ENCODE data around the gene ROMO1.

The ROMO1 gene

DNA sequence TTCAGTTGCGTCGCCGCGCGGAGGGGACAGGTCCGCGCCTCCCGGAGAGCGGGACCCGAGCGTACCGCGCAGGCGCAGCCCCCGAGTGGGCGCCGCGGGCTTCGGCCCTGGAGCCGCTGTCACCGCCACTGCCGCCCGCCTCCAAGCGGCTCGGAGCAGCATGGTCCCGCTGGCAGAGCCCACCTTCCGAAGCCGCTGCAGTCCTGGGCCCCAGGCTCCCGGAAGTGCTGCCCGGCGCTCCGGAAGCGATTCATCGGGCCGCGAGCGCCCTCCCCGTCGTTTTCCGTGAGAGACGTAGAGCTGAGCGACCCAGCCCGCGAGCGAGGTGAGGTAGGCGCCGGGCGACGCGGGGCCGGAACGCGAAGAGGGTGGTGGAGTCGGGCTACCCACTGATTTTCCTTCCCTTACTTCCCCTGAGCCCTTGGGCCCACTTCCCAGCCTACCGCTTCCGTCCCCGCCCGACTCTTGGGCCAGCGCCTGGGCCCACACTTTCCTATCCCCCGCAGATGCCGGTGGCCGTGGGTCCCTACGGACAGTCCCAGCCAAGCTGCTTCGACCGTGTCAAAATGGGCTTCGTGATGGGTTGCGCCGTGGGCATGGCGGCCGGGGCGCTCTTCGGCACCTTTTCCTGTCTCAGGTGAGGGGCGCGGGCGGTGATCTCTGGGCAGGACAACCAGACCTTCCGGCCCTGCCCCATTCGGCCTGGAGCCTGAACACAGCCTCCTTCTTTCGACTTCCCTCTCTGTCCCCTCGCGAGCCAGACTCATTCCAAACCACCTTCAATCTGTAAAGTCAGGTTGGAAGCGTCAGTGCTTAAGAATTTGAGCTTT, at the start of gene ROMO1, which contains the start of gene NFS1:
Gene ROMO1 (plus strand): TSS at position 279 of the 830 bp plus-strand sequence. CDS start 228 bp downstream, at position 507.
Gene NFS1 (minus strand): TSS at position 226 of the 830 bp plus-strand sequence. CDS start 64 bp downstream, at position 162.
- peak; percentile 84 to 89 for DNase-seq

DNA sequence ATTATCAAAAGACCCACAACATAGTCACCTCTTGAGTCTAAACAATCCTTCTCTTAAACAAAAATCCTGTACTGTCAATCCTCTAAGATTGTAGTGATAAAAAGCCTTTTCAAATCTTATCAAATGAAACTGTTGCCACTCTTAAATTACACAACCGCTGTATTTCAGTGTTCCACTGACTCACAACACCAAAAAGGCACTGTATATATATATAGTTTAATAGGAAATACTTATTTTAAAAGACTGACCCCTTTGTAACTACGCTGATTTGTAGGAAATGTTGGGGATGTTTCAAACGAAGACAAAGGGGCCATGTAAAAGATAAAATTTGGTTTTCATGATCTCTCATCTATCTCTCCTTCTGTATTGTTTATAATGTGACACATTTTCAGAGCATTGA, 48.6 kb upstream of the ROMO1 start:
- DNase-seq, result no peak

DNA sequence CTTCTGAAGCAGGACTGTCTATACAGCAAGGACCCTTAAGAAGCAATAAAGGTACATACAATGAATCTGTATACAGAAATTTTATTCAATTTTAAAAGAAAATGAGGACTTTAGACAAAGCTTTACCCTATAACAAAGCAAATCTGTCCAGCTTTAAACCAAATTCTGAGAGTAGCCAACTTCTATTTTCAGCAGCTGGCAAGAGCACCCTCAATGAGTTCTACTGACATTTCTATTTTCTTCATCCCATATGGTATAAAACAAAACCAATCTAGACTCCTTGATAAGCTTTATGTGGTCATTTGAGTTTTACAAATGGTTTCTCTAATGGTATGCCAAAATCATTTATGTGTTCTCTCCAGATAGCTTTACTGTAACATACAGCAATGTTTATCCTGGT, 47.2 kb upstream of the ROMO1 start:
- DNase-seq, result no peak

DNA sequence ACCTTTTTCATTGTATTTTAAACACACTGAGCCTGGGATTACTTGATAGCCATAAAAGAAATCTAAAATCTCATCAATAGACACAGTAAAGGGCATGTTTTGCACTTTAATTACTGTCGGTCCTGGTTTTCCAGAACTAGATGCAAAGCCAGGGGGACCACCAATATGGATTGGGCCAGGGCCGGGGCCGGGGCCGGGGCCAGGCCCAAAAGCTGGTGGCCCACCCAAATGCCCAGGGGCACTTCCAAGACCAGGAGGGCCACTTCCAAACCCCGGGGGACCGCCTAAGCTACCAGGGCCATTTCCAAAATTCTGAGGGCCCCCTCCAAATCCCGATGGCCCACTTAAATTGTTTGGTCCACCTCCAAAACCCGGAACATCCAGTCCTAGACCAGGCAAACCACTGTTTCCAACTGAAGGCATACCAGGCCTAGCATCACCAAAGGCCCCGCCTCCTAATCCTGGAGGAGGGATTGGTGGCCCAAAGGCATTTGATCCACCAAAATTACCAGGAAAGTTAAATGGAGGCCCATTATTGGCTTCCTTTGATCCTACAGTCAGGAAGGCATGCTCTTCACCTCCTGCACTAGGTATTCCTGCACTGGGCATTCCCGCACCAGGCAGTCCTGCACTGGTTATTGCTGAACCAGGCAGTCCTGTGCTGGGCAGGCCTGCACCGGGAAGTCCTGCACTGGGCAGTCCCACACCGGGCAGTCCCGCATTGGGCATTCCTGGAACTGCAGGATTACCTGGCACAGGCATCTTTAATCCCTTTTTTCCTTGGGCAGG, 46.4 kb upstream of the ROMO1 start:
- no peak for DNase-seq

DNA sequence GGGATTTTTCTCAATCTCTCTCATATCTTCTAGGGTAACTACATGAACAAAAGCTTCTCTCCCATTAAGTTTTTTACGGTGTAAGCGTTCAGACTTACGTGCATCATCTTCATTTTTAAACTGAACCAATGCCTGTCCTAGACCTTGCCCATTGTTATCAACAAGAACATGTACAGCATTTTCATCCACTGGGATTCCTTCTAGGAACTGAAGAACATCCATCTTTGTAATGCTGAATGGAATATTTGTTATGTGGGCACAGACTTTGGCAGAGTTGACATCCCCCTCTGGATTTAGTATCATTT, 45.8 kb upstream of the ROMO1 start:
- no peak for DNase-seq

DNA sequence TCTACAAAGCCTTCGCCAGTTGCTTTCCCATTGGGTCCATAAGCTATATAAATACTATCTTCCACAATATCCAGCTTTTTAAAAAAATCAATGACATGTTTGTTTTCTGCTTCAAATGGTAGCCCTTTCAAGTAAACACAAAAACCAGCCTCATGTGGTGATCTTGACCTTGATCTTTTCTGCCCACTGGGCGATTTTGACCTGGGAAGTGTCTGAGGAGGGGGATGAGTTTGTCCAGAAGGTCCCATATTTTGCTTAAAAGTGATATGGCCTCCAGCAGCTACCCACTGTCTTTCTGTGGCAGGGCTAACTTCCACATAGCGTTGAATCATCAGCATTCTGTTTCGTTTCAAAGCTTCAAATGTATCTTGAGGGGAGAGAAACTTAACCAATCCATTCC, 45.3 kb upstream of the ROMO1 start:
- no peak for DNase-seq

DNA sequence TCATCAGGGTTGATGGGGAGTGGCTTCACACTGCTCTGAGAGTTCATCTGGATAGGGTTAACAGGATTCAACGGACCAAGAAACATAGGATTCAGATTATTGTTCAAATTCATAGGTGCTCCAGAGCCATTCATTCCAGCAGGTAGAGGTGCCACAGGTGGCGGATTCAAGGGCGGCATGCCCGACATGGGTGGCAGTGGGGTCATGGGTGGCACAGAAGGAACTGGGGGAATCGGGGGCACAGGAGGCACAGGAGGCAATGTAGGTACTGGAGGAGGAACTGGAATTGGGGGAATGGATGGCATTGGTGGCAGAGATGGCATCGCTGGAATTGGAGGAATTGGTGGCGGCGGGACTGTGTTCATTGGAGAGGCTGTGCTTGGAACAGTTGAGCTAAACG, 44.8 kb upstream of the ROMO1 start:
- DNase-seq, result no peak

DNA sequence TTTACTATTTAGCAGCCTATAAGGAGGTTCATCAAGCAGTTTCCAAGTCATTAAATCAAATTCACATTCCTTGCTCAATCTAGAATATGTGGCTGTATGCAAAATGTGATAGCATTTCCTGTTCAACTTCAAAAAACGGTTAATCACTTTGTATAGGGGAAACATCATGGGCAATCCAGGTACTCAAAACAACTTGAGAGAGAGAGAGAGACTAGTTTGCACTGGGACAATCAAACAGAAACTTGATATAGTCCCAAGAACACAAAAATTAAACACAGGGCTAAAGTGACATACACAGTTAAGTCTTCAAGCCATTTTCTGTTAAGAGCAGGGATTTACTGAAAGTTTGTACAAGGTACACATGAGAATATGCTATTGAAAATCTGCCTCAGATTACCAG, 41.9 kb upstream of the ROMO1 start:
- DNase-seq, result no peak

DNA sequence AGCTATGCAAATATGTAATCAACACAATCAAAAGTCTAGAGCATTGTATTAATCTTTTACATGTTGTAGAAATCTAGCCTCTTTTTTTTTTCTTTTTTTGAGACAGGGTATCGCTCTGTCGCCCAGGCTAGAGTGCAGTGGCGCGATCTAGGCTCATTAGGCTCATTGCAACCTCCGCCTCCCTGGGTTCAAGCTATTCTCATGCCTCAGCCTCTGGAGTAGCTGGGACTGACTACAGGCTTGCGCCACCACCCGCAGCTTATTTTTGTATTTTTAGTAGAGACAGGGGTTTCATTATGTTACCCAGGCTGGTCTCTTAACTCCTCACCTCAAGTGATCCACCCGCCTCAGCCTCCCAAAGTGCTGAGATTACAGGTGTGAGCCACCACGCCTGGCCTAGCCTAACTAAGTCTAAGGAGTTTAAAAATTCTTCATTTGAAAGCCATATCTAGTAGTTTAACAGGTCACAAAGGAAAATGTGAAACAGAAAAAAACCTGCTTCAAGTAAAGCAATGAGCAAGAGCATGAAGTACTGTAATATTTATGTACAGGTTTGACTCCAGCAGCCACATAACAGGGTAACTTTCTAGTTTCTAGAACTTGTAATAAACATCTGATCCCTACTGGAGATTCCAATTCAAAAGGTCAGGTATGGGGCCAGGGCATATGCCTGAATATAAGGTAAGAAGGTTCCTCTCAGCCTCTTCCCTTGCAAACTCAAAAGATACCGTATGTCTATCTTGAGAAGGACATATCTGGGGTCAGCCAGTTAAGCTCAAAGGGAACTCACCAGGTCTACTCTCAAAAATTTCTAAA, 38.9 kb upstream of the ROMO1 start:
- DNase-seq, result peak; percentile 54 to 57

DNA sequence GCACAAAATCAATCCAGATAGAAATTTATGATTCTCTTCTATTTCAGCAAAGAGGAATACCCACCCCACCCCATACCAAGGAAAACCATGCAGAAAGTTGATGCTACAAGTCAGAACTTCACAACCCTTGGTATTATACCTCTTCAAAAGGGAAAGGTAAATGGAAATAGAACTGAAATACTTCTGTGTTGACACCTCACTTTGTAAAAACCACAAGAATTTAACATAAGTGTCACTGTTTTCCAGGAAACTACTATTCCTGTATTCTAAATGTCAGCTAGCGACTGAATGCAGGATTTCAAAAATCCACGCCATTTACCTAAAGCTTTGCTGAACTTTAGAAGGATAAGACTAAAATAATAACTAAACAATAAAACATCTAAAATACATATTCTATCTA, 38.2 kb upstream of the ROMO1 start:
- DNase-seq, result no peak

DNA sequence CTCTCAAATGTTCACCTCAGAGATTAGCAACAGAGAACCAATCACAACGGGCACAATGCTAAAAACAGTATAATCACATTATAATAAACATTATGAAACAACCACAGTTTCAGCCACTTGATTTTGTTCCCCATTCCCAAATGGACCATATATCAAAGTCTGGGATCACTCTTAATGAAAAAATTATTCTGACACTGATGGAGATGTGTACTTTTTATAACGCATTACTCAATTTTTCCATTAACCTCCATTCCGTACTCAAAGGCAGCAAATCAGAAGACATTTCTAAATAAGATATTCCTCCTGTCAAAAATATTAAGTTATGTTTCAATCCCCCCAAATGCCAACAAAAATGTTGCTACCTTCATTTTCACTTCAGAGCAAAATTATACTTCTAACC, 37.3 kb upstream of the ROMO1 start:
- DNase-seq, result no peak

DNA sequence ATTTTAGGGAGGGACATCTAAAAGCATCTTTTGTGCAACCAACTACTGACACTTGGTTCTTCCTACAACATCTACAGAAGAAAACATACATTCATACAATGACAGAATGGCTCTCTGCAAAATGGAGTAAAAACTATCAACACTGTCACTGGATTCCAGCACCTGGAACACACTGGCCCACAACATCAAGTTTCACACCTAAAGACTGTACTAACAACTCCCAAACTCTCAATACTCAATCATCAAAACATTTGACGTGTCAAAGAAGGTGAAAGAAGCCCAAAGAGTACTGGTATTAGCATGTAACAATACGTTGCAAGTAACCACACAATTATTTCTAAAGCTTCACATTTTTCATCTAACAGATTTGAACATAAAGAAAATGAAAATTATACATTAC, 36.7 kb upstream of the ROMO1 start:
- DNase-seq, result no peak

DNA sequence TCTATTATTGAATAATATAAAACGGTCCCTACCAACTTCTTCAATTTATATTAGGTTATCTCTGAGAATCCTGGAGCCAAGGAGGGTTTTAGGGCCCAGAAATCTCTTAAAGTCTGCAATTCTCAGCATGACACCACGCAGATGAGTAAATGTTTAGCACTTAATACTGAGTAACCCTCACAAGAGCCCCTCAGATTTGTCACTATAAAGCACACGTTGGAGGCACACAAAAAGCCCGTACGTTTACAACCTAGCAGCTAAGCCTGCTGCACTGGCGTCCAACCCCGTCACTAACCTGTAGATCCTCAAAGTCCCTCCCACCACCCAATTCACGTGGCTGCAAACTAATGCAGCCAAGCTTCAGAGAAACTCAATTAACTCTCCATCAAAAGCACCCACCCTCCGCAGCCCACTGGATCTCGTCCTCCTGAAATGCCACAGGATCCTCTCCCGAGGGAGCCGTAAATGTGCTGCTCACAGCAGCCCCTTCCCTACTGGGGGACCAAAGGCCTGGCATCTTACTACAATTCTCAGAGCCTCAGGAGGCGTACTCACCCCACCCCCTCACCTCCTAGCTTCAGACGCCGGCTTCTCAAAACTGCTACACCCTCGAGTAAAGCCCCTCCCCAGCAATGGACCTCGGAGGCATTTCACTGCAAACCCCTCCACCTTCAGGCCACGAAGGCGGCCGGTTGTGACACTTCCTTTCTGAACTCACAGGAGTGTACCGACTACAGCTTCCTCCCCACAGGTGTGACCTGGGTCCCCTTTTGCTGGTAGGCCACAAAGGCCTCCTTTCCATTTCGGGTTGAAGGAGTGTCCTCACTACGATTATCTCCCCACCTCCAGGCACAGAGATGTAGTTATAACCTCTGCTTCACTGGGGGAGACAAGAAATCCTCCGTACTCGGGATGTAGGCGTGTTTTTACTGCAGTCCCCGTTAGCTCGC, 35.4 kb upstream of the ROMO1 start:
- DNase-seq, result peak; percentile 56 to 65

DNA sequence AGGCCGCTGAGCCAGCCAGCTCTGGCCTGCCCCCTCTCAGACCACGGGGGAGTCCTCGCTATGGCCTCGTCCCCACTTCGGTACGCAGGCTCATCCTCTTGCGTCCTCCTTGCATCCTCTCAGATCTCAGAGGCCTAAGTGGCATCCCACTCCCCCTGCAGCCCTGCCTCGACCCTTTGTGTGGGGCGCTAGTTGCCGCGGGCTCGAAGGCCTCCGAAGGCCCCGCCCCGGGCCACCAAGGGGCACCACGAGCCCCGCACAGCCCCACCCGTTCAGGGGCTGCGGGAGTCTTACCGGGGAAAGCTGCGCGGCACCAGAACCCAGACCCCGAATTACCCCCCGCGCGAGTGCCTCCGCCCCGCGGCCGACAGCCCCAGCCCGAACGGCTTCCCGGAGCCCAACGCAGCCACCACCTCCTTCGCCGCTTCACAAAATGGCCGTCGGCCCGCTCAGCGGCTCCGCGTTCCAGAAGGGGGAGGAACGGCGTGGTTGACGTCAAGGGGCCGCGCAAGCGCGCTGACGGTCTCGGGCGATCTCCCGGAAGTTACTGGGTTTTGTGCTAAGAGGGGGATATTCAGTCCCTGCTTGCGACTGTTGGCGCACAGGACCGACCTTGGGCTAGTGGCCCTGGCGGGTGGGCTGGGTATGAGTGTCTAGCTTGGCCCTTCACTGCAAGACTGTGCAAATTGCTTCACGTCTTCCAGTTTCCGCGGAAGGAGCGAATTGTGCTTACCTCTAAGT, 34.6 kb upstream of the ROMO1 start, which contains the start of the genes CPNE1 and RBM12:
Gene CPNE1 (minus strand): TSS at position 435 of the 741 bp plus-strand sequence. CDS start 31,977 bp downstream, outside the sequence.
Gene RBM12 (minus strand): TSS at position 435 of the 741 bp plus-strand sequence. CDS start 9,578 bp downstream, outside the sequence.
- peak; percentile 90 to 94 for DNase-seq

DNA sequence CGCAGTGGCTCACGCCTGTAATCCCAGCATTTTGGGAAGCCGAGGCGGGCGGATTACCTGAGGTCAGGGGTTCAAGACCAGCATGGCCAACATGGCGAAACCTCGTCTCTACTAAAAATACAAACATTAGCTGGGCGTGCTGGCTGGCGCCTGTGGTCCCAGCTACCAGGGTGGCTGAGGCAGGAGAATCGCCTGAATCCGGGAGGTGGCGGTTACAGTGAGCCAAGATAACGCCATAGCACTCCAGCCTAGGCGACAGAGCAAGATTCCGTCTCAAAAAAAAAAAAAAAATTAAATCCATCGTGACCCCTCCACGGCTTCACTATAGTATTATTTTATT, 33.3 kb upstream of the ROMO1 start:
- DNase-seq, result no peak

DNA sequence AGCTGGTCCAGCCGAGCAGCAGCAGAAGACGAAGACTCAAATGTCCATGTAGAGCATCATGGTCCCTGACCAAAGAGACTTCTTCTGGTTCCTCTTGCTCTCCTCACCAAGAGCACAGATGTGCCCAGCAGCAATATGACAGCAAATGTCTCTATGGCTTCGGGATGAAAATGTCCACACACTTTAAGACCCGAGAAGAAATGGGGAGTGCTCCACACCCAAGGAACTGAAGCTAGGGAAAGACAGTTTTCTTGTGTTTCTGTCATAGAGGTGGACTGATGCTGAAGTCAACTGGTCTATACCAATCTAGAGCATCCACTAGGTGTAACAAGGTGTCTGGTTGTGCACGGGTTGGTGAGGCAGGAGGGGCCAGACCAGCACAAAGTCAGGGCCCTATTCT, 30.0 kb upstream of the ROMO1 start:
- no peak for DNase-seq

DNA sequence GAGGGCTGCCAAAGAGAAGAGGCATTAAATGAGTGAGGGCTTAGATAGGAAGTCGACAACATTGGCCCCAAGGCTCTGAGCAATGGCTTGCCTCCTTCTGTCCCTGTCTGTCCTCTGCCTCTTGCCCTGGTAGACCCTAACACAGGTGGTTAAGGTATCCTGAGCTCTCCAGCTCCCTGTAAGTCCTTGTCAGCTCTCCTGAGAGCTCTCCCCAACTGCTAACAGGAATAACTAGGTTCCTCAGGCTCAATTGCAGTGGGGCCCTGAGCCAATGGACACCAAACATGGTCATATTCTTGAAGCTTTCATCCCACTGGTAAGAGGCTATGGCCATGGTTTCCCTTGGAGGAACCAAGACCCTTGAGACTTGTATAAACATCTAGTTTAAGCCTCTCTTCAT, 29.5 kb upstream of the ROMO1 start:
- no peak for DNase-seq

DNA sequence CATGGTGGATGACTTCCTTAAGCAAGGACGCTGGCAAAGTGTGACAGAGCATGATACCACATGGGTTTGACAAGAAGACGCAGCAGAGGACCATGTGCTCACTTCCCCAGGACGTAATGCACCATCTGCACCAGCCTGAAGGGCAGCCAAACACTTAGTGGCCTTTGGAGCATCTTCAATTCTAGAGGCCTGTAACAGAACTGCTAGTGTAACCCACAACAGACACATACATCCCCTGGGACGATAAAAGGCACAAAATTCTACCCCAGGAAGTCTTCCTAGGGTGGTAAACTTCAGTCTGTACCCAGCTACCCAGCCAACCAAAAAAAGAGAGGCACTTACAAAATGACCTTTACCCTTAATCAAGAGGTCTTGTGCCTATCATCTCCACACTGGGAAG, 25.3 kb upstream of the ROMO1 start:
- no peak for DNase-seq

DNA sequence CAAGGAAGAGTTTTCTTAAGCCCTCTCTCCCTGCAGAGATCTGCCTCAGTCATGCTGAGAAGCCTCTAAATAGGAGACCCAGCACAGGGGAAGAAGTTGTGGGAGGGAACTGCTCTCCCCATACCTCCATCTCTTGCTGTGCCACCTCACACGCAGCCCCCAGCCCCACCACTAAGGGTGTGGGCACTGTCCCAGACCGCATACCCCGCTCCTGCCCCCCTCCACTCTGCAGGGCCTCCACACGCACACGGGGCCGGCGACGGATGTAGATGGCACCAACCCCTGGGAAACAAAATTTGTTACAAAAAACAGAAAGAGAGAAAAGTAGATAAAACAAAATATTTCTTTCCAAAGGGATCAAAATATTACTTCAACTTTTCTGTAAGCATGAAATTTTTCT, 24.3 kb upstream of the ROMO1 start:
- no peak for DNase-seq

DNA sequence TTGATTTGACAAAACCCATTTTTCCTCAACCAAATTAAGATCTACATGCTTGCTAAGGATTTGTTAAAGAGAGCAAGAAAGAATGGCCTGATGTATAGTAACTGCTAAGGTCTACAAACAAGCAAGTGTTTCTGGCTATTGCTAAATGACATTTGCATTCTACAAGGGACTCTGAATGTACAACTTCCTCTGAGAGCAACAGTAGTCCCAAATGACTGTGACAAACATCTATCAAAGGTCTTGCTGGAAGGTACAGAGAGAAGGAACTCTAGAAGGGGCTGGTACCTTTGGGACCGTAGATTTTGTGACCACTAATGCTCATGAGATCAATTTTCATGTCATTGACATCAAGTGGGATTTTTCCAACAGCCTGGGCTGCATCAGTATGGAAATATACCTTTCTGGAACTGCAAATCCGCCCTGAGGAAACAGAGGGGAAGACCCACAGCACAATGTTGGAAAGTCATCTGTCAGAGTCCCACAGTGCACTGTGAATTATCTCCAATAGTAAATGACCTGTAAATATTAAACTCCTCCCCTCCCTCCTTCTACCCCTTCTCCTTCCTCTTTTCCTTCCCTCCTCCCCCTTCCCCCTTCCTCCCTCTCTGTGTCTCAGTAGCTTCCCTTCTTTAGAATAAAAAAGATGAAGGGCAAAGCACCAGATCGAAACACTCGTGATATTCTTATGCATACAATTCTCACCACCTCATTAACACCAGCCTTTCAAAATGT, 18.6 kb upstream of the ROMO1 start:
- DNase-seq, result no peak

DNA sequence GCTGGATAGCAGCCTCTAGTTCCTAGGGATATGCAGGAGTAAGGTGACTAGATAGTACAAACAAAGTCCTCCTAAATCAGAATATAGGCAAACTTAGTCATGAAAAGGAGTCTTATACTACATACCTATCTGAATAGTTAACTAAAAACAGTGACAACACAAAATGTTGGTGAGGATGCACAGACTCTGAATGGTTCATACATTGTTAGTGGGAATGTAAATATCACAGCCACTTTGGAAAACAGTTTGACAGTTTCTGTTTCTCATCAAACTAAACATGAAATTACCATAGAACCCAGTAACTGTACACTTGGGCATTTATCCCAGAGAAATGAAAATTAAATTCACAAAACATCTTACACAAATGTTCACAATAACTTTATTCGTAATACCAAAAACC, 17.2 kb upstream of the ROMO1 start:
- no peak for DNase-seq
